GM21825 (cell line): ENCODE data around the gene PRSS48.
"Not testable (repeated sequence)": the region's sequence is repeated elsewhere in the genome, so short reads cannot be mapped to it uniquely, and the experiment has no call there.

ENCODE experiments used
- ATAC-seq: cut with Tn5 transposase; IDR thresholded peaks from one replicate; pipeline ENCODE4 v1.9.1; 2021; ENCODE audit warnings: mild to moderate bottlenecking, moderate library complexity; ENCODE audit not compliant: unreplicated experiment

The PRSS48 gene

DNA sequence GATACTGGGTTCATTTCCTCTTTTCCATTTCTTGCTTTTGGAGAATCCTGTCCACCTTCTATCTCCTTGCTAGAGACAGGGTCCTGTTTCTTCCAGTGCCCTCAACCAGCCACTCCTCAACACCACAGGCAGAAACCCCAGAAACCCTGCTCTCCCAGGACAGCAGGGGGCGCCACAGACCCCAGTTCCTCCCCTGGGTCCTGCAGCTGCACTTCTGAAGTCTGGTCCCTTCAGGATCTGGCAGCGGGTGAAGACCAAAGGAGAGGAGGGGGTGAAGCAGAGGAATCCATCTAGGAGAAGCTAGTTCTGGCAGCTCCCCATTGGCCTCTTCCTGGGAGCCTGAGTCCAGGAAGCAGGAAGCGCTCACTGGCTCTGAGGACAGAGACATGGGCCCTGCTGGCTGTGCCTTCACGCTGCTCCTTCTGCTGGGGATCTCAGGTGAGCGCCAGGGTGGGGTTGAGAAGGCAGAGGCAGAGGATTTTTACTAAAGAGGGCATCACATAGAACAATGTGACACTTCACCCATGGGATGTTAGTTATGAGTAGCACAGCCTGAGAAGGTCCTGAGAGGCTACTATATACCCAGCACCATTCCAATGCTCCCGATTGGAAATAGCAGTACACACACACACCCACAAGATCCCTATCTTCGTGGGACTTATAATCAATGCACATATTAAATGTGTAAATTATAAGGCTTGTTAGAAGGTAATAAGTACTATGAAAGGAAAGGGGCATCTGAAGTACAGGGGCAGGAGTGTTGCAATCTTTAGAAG, at the start of gene PRSS48:
Gene PRSS48 (plus strand): TSS at position 375 of the 776 bp plus-strand sequence. CDS start 12 bp downstream, at position 387.
- ATAC-seq, result no peak

DNA sequence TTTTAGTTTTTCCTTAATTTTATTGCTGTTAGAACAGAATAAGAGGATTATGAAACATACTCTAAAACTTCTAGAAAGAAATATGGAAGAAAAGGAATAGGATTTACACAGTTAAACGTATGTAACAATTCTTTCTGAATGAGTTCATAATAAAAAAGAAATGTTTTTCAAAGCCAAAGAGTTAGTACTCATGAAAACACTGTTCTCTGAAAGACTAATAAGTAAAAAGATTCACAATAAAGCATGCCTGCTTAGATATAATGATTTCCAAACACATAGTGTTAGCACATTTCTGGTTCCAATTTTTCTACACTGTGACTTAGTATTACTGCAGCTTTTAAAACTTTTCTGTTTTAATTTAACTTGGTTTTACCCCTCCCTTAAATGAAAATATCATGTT, 49.8 kb upstream of the PRSS48 start:
- no peak for ATAC-seq

DNA sequence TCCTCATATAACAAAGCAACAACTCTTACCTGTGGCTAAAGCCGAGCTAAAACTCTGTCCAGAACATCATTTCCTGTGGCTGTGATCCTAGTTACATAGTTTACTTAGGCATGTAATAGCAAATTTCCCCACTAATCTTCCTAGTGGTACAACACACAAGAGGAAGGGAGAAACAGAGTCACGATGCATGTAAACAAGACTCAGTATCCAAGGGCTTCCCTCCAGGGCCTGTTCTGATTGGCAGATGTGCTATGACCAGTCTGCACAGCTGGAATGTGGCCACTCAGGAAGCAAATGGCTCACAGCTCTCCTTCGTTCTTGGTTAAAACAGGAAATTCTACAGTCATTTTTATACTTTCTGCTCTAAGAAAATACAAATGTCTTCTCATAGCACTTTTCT, 49.2 kb upstream of the PRSS48 start:
- ATAC-seq, result no peak

- ATAC-seq, result no peak
These were observed 48.5 kb upstream of the PRSS48 start for GRCh38 chr4:151228189-151229119.

DNA sequence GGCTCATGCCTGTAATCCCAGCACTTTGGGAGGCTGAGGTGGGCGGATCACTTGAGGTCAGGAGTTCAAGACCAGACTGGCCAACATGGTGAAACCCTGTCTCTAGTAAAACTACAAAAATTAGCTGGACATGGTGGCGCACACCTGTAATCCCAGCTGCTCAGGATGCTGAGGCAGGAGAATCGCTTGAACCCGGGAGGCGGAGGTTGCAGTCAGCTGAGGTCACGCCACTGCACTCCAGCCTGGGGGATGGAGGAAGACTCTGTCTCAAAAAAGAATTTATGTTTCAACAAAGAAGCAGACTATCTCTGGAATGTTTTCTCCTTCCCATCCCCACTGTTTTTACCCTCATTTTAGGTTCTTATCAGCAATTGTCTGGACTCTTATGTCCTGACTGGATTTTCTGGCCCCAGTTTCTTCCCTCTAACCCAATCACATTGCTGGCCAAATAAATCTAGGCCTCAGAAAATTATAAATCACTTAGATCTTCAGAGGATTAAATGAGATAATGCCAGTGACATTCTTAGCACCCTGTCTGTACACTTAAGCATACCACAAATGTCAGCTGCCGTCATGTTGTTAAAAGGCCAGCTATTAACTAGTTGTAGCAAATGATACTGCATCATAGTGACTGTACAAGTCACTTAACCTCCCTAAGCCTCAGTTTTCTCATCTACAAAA, 44.9 kb upstream of the PRSS48 start:
- no peak for ATAC-seq

DNA sequence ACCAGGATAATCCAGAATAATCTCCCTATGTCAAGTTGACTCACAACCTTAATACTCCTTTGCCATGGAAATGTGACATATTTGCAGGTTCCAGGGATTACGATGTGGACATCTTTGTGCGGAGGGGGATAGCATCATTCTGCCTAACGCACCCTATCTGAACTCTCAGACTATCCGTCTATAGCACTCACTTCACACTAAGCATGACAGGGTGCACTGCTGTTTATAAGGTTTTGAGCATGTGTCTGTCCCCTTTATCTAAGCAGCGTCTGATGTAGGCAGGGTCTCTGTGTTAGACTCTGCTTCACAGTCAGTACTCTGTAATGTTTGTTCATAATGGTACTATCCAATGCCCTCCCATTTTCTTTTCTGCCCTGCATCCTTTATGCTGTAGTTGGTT, 43.4 kb upstream of the PRSS48 start:
- no peak for ATAC-seq

DNA sequence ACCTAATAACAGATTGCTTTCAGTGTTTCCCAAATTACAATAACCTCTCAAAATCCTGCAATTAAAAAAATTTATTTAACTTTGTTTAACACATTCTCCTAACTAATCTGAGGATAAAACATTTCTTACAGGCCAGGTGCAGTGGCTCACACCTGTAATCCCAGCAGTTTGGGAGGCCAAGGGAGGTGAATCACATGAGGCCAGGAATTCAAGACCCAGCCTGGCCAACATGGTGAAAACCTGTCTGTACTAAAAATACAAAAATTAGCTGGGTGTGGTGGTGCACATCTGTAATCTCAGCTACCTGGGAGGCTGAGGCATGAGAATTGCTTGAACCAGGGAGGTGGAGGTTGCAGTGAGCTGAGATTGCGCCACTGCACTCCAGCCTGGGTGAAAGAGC, 41.6 kb upstream of the PRSS48 start:
- ATAC-seq, result not testable (repeated sequence)

- ATAC-seq, result no peak
These were observed 40.9 kb upstream of the PRSS48 start for GRCh38 chr4:151236036-151236435.

GRCh38 chr4:151238477-151238876, 38.5 kb upstream of the PRSS48 start:
- ATAC-seq, result no peak

DNA sequence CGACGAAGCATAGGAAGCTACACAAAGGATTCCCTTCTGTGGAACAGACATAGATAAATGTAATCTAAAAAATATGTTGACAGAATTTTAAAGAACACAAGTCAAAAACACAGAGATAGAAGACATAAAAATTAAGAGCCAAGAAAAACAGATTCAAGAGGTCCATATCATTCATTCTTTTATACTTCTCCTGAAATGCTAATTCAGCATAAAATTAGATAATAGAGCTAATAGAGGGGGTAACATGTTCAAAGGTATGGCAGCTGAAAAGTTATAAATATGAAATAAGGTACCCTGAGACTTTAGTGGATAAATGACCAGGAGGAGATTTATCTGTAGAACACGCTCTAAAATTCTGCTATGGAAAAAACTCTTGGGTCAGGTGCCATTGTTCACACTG, 37.4 kb upstream of the PRSS48 start:
- ATAC-seq, result no peak

DNA sequence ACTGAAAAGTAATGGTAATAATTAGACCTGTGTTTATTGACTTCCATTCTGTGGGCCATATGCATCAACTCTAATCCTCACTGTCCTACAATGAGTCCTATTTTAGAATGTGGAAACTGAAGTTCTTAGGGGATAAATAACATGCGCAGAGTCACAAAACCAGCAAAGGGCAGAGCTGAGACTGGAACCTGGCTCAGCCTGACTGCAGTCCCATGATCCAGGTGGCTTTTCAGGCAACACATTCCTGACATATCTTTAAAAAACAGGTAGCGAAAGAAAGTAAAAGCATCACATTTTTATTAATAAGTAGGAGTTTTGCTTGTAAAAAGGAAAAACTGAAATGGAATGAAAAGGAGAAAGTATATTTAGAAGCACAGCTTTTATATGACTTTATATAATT, 34.7 kb upstream of the PRSS48 start:
- ATAC-seq, result no peak

DNA sequence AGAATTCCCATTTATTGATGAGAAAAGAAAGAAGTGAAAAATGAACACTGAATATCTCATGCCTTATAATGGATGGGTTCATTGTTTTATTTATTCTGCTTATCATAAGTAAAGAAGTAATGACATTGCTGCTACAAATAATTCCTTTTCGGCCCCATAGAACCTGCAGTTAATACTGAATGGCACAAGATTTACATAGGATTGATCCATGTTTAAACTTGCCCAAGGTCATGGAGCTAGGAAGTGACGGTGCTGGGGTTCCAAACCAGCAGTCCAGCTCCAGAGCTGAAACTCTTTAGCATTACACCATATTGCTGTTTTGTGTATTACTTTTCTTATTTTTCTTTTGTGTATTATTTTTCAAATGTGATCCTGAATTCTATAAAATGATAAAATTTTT, 30.2 kb upstream of the PRSS48 start:
- no peak for ATAC-seq

DNA sequence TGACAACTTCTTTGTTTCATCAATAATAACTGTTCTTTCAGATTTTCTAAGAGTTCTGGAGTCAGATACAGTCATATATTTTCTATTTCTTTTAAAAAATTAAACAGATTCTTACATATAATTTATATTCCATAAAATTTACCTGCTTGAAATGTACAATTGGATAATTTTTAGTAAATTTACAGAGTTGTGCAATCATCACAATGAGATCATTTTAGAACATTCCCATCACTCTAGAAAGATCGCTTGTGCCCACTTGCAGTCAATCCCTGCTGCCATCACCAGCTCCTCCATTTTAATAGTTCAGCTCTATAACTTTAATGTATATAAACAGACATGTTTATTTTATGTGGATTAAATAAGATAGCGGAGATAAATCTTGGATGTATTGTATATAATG, 29.6 kb upstream of the PRSS48 start:
- no peak for ATAC-seq

DNA sequence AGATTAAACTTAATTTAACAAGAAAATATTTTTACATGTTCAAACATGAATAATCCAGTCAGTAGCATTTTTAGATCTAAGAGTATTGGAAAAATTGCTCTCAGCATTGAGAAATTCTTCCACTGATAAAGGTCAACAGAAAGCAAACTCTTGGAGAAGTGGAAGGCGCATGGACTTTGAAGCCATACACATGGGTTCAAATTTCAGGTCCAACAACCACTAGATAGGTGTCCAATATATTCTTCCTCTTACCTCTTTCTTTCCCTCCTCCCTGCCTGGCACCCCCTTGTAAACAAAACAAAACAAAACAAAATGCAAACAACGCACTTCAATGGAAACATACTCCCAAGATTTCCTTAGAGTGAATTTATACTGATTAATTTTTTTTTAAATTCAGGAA, 28.4 kb upstream of the PRSS48 start:
- ATAC-seq, result no peak

DNA sequence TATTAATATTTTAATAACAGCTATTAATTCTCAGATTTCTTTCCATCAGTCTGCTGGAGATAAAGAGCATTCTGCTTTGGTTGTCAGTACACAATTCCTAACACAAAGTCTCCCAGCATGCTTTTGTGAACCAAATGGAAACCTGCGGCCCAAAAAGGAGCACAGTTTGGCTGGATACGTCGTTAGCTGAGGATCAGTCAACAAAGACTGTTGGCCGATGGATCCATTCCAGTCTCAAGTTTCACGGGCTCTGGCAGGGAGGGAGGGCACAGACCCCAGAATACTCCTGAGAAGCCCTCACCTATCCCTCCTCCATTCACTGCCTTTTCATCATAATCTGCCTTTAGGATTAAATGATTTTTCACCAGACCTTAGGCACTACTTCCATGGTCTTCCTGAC, 26.3 kb upstream of the PRSS48 start:
- ATAC-seq, result no peak

GRCh38 chr4:151251603-151252304, 25.2 kb upstream of the PRSS48 start:
- ATAC-seq, result no peak

DNA sequence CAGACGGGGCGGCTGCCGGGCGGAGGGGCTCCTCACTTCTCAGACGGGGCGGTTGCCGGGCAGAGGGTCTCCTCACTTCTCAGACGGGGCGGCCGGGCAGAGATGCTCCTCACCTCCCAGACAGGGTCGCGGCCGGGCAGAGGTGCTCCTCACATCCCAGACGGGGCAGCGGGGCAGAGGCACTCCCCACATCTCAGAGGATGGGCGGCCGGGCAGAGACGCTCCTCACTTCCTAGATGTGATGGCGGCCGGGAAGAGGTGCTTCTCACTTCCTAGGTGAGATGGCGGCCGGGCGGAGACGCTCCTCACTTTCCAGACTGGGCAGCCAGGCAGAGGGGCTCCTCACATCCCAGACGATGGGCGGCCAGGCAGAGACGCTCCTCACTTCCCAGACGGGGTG, 21.7 kb upstream of the PRSS48 start:
- ATAC-seq, result not testable (repeated sequence)

DNA sequence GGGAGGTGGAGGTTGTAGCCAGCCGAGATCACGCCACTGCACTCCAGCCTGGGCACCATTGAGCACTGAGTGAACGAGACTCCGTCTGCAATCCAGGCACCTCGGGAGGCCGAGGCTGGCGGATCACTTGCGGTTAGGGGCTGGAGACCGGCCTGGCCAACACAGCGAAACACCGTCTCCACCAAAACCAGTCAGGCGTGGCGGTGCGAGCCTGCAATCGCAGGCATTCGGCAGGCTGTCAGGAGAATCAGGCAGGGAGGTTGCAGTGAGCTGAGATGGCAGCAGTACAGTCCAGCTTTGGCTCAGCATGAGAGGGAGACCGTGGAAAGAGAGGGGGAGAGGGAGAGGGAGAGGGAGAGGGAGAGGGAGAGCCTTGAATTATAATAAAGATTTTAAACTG, 21.3 kb upstream of the PRSS48 start:
- ATAC-seq, result not testable (repeated sequence)

DNA sequence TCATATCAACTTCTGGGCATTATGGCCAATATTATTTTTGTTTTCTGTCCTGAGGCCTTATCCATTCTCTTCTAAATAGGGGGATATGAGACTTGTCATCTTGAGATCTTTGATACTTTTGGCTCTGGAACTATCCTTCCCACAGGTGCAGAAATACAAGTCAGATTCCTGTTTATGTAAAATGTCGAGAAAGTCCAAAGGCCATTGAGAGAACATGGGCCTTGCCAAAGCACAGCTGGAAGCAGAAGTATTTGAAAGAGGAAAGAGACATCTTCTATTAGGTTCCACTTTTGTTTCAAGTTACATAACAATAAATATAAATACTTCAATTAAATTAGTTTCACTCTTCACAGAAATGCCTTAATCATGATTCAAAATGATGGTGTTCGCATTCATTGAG, 20.8 kb upstream of the PRSS48 start:
- no peak for ATAC-seq

DNA sequence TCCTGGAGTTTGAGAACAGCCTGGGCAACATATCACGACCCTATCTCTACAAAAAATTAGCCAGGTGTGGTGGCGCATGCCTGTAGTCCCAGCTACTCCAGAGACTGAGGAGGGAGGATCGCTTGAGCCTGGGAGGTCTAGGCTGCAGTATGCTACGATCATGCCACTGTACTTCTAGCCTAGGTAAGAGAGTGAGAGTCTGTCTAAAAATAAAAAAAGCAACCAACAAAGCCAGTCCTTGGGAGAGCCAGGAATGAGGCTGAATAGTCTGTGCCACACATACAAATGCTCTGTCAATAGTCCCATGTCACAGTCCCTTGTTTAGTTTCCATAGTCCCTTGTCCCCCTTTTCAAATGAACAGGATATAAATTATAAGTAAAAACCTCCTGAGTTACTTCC, 19.3 kb upstream of the PRSS48 start:
- no peak for ATAC-seq

DNA sequence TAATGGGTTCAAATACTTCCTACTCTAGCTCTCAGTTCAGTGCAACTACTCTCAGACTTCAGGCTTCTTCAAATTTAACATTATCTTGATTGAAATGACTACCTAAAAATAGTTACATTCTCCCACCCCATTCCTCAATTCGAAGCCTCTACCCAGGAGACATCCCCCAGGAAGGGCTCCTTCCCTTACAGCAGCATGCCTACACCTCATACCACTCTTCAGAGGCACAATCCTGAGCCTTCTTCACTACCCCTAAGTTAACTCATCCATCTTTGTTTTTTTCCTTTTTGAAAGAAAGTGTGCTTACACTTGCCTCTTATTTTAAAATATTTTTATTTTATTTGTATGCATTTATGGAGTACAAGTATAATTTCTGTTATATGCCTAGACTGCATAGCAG, 17.2 kb upstream of the PRSS48 start:
- ATAC-seq, result no peak
